ENCODE data around the gene HBP1.

Gene HBP1

DNA sequence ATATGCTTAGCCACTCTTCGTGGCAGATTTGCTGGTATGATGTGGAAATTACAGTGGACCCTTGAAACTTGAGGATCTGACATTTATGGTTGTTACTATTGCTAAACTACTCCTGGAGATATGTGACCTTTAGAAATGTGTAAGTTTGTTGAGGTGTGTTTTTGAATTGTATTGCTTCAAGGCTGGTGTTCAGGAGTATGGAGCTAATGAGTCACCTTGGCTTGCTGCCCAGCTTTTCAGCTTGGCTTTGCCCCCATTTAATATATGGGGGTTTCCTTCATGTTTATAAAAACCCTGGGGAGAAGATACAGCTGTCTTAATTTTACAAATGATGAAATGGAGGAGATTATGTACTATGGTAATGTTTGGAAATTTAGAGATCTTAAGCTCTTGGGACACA, 11.6 kb downstream of the HBP1 start:
- H3K27me3 ChIP-seq (ENCODE audit: insufficient read depth, low read length): no peaks in the 10 kb centered on the region
- no peaks in the 10 kb centered on the region for H3K4me1 ChIP-seq (ENCODE audit: insufficient read depth, low read length)
- no peak overlapping the region for H2AFZ ChIP-seq (ENCODE audit: low read depth, low read length)
- H3K9me3 ChIP-seq (ENCODE audit: low read length): no peaks in the 10 kb centered on the region
- peaks cover 41% of the 10 kb centered on the region for H3K36me3 ChIP-seq (ENCODE audit: insufficient read depth, low read length)
- no peak overlapping the region for H3K4me3 ChIP-seq (ENCODE audit: low read length)

DNA sequence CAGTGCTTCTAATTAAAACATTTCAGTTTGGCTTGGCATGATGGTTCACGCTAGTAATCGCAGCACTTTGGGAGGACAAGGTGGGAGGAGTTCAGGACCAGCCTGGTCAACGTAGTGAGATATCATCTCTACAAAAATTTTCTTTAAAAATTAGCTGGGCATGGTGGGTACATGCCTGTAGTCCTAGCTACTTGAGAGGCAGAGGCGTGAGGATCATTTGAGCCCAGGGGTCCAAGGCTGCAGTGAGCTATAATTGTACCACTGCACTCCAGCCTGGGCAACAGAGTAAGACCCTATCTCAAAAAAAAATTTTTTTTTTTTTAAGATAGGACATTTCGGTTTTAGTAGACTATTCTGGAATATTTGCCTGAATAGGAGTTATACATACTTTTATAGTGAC, 12.4 kb downstream of the HBP1 start:
- Histone ChIP-seq H3K4me3 (ENCODE audit: low read length) (no peak overlapping the region), H3K9me3 (ENCODE audit: low read length) (no peaks in the 10 kb centered on the region), H3K4me1 (ENCODE audit: insufficient read depth, low read length) (no peaks in the 10 kb centered on the region), H3K27me3 (ENCODE audit: insufficient read depth, low read length) (no peaks in the 10 kb centered on the region), H3K36me3 (ENCODE audit: insufficient read depth, low read length) (peaks cover 42% of the 10 kb centered on the region), H2AFZ (ENCODE audit: low read depth, low read length) (no peak overlapping the region)

- H3K9me3 ChIP-seq (ENCODE audit: low read length): no peaks in the 10 kb centered on the region
- H3K27me3 ChIP-seq (ENCODE audit: insufficient read depth, low read length): no peaks in the 10 kb centered on the region
- peaks cover 75% of the 10 kb centered on the region for H3K36me3 ChIP-seq (ENCODE audit: insufficient read depth, low read length)
- no peak overlapping the region for H3K4me3 ChIP-seq (ENCODE audit: low read length)
- no peaks in the 10 kb centered on the region for H3K4me1 ChIP-seq (ENCODE audit: insufficient read depth, low read length)
- H2AFZ ChIP-seq (ENCODE audit: low read depth, low read length): no peak overlapping the region
Observed at GRCh38 chr7:107185716-107186115, 16.9 kb downstream of the HBP1 start.

GRCh38 chr7:107186240-107186639, 17.4 kb downstream of the HBP1 start:
- H3K4me1 ChIP-seq (ENCODE audit: insufficient read depth, low read length): no peaks in the 10 kb centered on the region
- no peak overlapping the region for H3K4me3 ChIP-seq (ENCODE audit: low read length)
- H2AFZ ChIP-seq (ENCODE audit: low read depth, low read length): no peak overlapping the region
- H3K27me3 ChIP-seq (ENCODE audit: insufficient read depth, low read length): no peaks in the 10 kb centered on the region
- no peaks in the 10 kb centered on the region for H3K9me3 ChIP-seq (ENCODE audit: low read length)
- H3K36me3 ChIP-seq (ENCODE audit: insufficient read depth, low read length): peaks cover 75% of the 10 kb centered on the region

DNA sequence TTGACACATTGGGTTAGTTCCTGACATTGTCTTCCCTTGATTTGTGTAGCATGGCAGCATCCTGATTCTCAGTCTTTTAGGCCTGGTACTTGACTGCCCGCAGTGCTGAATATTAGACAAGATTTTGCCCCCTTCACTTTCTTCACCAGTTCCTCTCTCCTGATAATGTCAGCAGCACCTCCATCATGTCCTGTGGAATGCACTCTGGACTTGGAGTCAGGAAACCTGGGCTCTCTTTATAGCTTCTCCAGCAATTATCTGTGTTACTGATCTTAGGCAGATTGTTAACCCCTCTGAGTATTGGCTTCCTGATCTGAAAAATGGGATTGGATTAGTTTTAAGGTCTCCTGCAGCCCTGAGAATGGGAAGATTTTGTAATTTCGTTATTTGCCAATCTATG, 19.0 kb downstream of the HBP1 start:
- Histone ChIP-seq H3K27me3 (ENCODE audit: insufficient read depth, low read length) (no peaks in the 10 kb centered on the region), H3K36me3 (ENCODE audit: insufficient read depth, low read length) (peaks cover 74% of the 10 kb centered on the region), H3K9me3 (ENCODE audit: low read length) (no peaks in the 10 kb centered on the region), H3K4me3 (ENCODE audit: low read length) (no peak overlapping the region), H2AFZ (ENCODE audit: low read depth, low read length) (no peak overlapping the region), H3K4me1 (ENCODE audit: insufficient read depth, low read length) (no peaks in the 10 kb centered on the region)

GRCh38 chr7:107190090-107190489, 21.3 kb downstream of the HBP1 start:
- Histone ChIP-seq H3K27me3 (ENCODE audit: insufficient read depth, low read length) (no peaks in the 10 kb centered on the region), H3K9me3 (ENCODE audit: low read length) (no peaks in the 10 kb centered on the region), H2AFZ (ENCODE audit: low read depth, low read length) (no peak overlapping the region), H3K36me3 (ENCODE audit: insufficient read depth, low read length) (peaks cover 58% of the 10 kb centered on the region), H3K4me1 (ENCODE audit: insufficient read depth, low read length) (peaks cover 3% of the 10 kb centered on the region), H3K4me3 (ENCODE audit: low read length) (no peak overlapping the region)

GRCh38 chr7:107194052-107194451, 25.2 kb downstream of the HBP1 start:
- H3K36me3 ChIP-seq (ENCODE audit: insufficient read depth, low read length): peaks cover 45% of the 10 kb centered on the region
- no peak overlapping the region for H2AFZ ChIP-seq (ENCODE audit: low read depth, low read length)
- no peaks in the 10 kb centered on the region for H3K27me3 ChIP-seq (ENCODE audit: insufficient read depth, low read length)
- peaks cover 3% of the 10 kb centered on the region for H3K4me1 ChIP-seq (ENCODE audit: insufficient read depth, low read length)
- no peaks in the 10 kb centered on the region for H3K9me3 ChIP-seq (ENCODE audit: low read length)
- no peak overlapping the region for H3K4me3 ChIP-seq (ENCODE audit: low read length)

DNA sequence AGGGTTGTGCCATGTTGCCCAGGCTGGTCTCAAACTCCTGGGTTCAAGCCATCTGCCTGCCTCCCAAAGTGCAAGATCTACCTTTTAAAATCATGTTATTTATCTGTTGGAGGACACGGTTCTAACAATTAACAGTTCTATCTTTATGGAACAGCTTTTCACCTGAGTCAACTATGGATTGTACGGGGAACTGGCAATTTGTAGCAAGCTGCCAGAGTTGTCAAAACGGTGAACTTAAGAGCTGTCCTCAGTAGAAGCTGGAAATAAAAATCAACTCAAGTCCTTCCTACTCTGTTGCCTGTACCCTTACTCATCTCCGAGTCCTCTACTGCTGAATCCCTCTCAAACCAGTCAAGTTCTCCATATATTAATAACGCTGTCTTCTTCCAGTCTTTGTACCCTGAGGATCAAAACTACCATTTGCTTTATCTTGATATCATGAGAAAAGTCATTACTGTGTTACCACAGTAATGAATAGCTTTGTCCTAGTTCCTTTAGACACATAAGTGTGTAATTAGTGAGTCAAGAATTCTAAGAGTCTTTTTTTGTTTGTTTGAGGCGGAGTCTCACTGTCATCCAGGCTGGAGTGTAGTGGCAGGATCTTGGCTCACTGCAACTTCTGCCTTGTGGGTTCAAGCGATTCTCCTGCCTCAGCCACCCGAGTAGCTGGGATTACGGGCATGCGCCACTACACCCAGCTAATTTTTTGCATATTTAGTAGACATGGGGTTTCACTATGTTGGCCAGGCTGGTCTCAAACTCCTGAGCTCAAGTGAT, 28.2 kb downstream of the HBP1 start:
- Histone ChIP-seq H3K4me1 (ENCODE audit: insufficient read depth, low read length) (peaks cover 3% of the 10 kb centered on the region), H3K4me3 (ENCODE audit: low read length) (no peak overlapping the region), H2AFZ (ENCODE audit: low read depth, low read length) (no peak overlapping the region), H3K9me3 (ENCODE audit: low read length) (no peaks in the 10 kb centered on the region), H3K27me3 (ENCODE audit: insufficient read depth, low read length) (no peaks in the 10 kb centered on the region), H3K36me3 (ENCODE audit: insufficient read depth, low read length) (peaks cover 46% of the 10 kb centered on the region)

- Histone ChIP-seq H3K27me3 (ENCODE audit: insufficient read depth, low read length) (no peaks in the 10 kb centered on the region), H2AFZ (ENCODE audit: low read depth, low read length) (no peak overlapping the region), H3K36me3 (ENCODE audit: insufficient read depth, low read length) (peaks cover 62% of the 10 kb centered on the region), H3K9me3 (ENCODE audit: low read length) (no peaks in the 10 kb centered on the region), H3K4me1 (ENCODE audit: insufficient read depth, low read length) (no peaks in the 10 kb centered on the region), H3K4me3 (ENCODE audit: low read length) (no peak overlapping the region)
Observed at GRCh38 chr7:107201795-107202450, 33.1 kb downstream of the HBP1 start.

GRCh38 chr7:107203607-107204006, 34.8 kb downstream of the HBP1 start:
- H3K4me3 ChIP-seq (ENCODE audit: low read length): no peak overlapping the region
- H3K36me3 ChIP-seq (ENCODE audit: insufficient read depth, low read length): peaks cover 65% of the 10 kb centered on the region
- no peak overlapping the region for H2AFZ ChIP-seq (ENCODE audit: low read depth, low read length)
- H3K27me3 ChIP-seq (ENCODE audit: insufficient read depth, low read length): no peaks in the 10 kb centered on the region
- H3K9me3 ChIP-seq (ENCODE audit: low read length): no peaks in the 10 kb centered on the region
- no peaks in the 10 kb centered on the region for H3K4me1 ChIP-seq (ENCODE audit: insufficient read depth, low read length)

- H3K27me3 ChIP-seq (ENCODE audit: insufficient read depth, low read length): no peaks in the 10 kb centered on the region
- no peak overlapping the region for H3K4me3 ChIP-seq (ENCODE audit: low read length)
- no peak overlapping the region for H2AFZ ChIP-seq (ENCODE audit: low read depth, low read length)
- no peaks in the 10 kb centered on the region for H3K4me1 ChIP-seq (ENCODE audit: insufficient read depth, low read length)
- H3K9me3 ChIP-seq (ENCODE audit: low read length): no peaks in the 10 kb centered on the region
- peaks cover 59% of the 10 kb centered on the region for H3K36me3 ChIP-seq (ENCODE audit: insufficient read depth, low read length)
Observed at GRCh38 chr7:107206136-107206535, 37.3 kb downstream of the HBP1 start.

- H2AFZ ChIP-seq (ENCODE audit: low read depth, low read length): no peak overlapping the region
- peaks cover 53% of the 10 kb centered on the region for H3K36me3 ChIP-seq (ENCODE audit: insufficient read depth, low read length)
Observed at GRCh38 chr7:107206706-107207105, 37.9 kb downstream of the HBP1 start.

DNA sequence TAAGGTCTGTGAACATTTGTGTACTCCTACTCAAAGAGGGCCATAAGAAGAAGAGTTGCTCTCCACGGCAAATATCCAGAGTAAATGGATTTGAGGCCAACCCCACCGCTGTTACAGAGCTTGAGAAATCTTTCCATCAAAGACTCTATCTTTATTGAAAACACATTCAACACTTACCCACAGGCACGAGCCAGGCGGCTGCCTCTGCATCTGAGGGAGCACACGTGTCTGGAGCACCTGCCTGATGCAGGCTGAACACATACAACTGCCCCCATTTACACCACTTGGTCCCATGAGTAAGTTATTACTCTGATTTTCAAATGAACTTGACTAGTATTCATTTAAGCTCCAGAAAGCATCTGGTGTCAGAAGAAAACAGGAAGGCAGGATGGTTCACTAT, 38.7 kb downstream of the HBP1 start:
- H3K36me3 ChIP-seq (ENCODE audit: insufficient read depth, low read length): peaks cover 47% of the 10 kb centered on the region
- H3K9me3 ChIP-seq (ENCODE audit: low read length): no peaks in the 10 kb centered on the region
- no peaks in the 10 kb centered on the region for H3K4me1 ChIP-seq (ENCODE audit: insufficient read depth, low read length)
- no peaks in the 10 kb centered on the region for H3K27me3 ChIP-seq (ENCODE audit: insufficient read depth, low read length)
- H2AFZ ChIP-seq (ENCODE audit: low read depth, low read length): no peak overlapping the region
- H3K4me3 ChIP-seq (ENCODE audit: low read length): no peak overlapping the region

More at GRCh38 chr7:107206706-107207105, 37.9 kb downstream of the HBP1 start:
- H3K27me3 ChIP-seq (ENCODE audit: insufficient read depth, low read length): no peaks in the 10 kb centered on the region
- no peak overlapping the region for H3K4me3 ChIP-seq (ENCODE audit: low read length)
- H3K4me1 ChIP-seq (ENCODE audit: insufficient read depth, low read length): no peaks in the 10 kb centered on the region
- H3K9me3 ChIP-seq (ENCODE audit: low read length): no peaks in the 10 kb centered on the region
